ENCODE data around the gene MAGI1.

MAGI1 gene

GRCh38 chr3:65669163-65669875 lies 369.4 kb downstream of the MAGI1 start:
- DNase-seq (ENCODE audit: low read depth): no peak

- no peak for DNase-seq (ENCODE audit: low read depth)
Measured at GRCh38 chr3:65667963-65668362, 370.8 kb downstream of the MAGI1 start.

- DNase-seq (ENCODE audit: low read depth): peak; percentile 71
Measured at GRCh38 chr3:65666448-65667091, 372.1 kb downstream of the MAGI1 start.

GRCh38 chr3:65665915-65666314 lies 372.8 kb downstream of the MAGI1 start:
- DNase-seq (ENCODE audit: low read depth): no peak

- no peak for DNase-seq (ENCODE audit: low read depth)
Measured at GRCh38 chr3:65664931-65665330, 373.8 kb downstream of the MAGI1 start.

GRCh38 chr3:65664446-65664845 lies 374.3 kb downstream of the MAGI1 start:
- no peak for DNase-seq (ENCODE audit: low read depth)

GRCh38 chr3:65662095-65662494 lies 376.6 kb downstream of the MAGI1 start:
- DNase-seq (ENCODE audit: low read depth): no peak

GRCh38 chr3:65660000-65660598 lies 378.6 kb downstream of the MAGI1 start:
- no peak for DNase-seq (ENCODE audit: low read depth)

- DNase-seq (ENCODE audit: low read depth): no peak
Measured at GRCh38 chr3:65659396-65659795, 379.3 kb downstream of the MAGI1 start.

- no peak for DNase-seq (ENCODE audit: low read depth)
Measured at GRCh38 chr3:65658401-65658800, 380.3 kb downstream of the MAGI1 start.

GRCh38 chr3:65655061-65655460 lies 383.7 kb downstream of the MAGI1 start:
- no peak for DNase-seq (ENCODE audit: low read depth)

GRCh38 chr3:65653731-65654130 lies 385.0 kb downstream of the MAGI1 start:
- no peak for DNase-seq (ENCODE audit: low read depth)

- no peak for DNase-seq (ENCODE audit: low read depth)
Measured at GRCh38 chr3:65650247-65650646, 388.5 kb downstream of the MAGI1 start.

GRCh38 chr3:65647369-65647768 lies 391.3 kb downstream of the MAGI1 start:
- no peak for DNase-seq (ENCODE audit: low read depth)

- no peak for DNase-seq (ENCODE audit: low read depth)
Measured at GRCh38 chr3:65642883-65643282, 395.8 kb downstream of the MAGI1 start.

- DNase-seq (ENCODE audit: low read depth): no peak
Measured at GRCh38 chr3:65641777-65642176, 396.9 kb downstream of the MAGI1 start.

GRCh38 chr3:65641045-65641444 lies 397.7 kb downstream of the MAGI1 start:
- DNase-seq (ENCODE audit: low read depth): no peak

- DNase-seq (ENCODE audit: low read depth): no peak
Measured at GRCh38 chr3:65639444-65639843, 399.3 kb downstream of the MAGI1 start.

- DNase-seq (ENCODE audit: low read depth): no peak
Measured at GRCh38 chr3:65638301-65638700, 400.4 kb downstream of the MAGI1 start.

GRCh38 chr3:65636326-65636725 lies 402.4 kb downstream of the MAGI1 start:
- DNase-seq (ENCODE audit: low read depth): no peak

- DNase-seq (ENCODE audit: low read depth): no peak
Measured at GRCh38 chr3:65635657-65636056, 403.1 kb downstream of the MAGI1 start.

- no peak for DNase-seq (ENCODE audit: low read depth)
Measured at GRCh38 chr3:65633018-65633638, 405.6 kb downstream of the MAGI1 start.

- DNase-seq (ENCODE audit: low read depth): no peak
Measured at GRCh38 chr3:65632414-65632813, 406.3 kb downstream of the MAGI1 start.

Measured in ELR (cell line).